ENCODE measurements around the gene CEP76.

GRCh38 chr18:12741351-12741750 lies 38.8 kb upstream of the CEP76 start:
- no peak for TF ChIP-seq POLR2A (IDR thresholded peaks at IDR 0.05)
- TF ChIP-seq, protein P1, sequence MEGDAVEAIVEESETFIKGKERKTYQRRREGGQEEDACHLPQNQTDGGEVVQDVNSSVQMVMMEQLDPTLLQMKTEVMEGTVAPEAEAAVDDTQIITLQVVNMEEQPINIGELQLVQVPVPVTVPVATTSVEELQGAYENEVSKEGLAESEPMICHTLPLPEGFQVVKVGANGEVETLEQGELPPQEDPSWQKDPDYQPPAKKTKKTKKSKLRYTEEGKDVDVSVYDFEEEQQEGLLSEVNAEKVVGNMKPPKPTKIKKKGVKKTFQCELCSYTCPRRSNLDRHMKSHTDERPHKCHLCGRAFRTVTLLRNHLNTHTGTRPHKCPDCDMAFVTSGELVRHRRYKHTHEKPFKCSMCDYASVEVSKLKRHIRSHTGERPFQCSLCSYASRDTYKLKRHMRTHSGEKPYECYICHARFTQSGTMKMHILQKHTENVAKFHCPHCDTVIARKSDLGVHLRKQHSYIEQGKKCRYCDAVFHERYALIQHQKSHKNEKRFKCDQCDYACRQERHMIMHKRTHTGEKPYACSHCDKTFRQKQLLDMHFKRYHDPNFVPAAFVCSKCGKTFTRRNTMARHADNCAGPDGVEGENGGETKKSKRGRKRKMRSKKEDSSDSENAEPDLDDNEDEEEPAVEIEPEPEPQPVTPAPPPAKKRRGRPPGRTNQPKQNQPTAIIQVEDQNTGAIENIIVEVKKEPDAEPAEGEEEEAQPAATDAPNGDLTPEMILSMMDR (IDR thresholded peaks at IDR 0.05) = no peak
